Epithelial cell of umbilical artery (primary cell): ENCODE results near the gene PIGB. TPM values are rescaled to one million over a fixed set of nuclear protein-coding genes. Genes with fewer than 3 reads are reported as not detected.

Experiments used
- total RNA-seq: library from RNA; depleted of rRNA; stranded (reverse); fragments of >200 nt; gene quantifications from 2 replicates; pipeline ENCODE4 v1.2.3, GENCODE V29; 2014

The PIGB gene
- total RNA-seq = 8.7 and 8.8 TPM in 2 replicates

DNA sequence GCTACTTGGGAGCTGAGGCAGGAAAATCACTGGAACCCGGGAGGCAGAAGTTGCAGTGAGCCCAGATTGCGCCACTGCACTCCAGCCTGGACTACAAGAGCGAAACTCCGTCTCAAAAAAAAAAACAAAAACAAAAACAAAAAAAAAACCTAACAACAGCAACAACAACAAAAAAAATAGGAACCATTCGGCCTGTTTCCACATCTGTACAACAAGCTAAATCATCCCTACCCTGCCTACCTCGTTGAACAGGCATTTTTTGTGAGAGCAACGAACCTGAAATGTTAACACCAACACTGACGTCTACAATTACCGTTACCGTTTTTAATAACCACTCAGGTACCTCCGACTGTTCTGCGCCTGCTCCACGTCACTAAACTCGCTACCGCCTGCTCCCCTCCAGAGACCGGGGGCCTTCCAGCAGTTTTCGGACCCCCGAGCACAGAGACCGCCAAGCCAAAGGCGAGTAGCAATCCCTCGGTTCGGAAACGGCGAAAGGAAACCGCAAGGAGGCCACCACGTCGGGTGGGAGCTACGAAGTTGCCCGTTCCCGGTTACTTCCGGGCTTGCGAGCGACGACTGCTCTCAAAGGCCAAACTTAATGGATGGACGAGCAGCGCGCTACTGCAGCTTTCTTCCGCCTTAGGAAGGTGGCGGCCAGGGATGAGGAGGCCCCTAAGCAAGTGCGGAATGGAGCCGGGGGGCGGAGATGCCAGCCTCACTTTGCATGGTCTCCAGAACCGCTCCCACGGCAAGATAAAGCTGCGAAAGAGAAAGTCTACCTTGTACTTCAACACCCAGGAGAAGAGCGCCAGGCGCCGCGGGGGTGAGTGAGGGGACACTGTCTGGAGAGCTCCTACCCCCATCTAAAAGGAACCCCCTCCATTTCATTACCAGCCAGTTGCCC lies at the start of gene PIGB, which contains the start of gene PIGBOS1:
Gene PIGB (plus strand): TSS at position 635 of the 907 bp plus-strand sequence. CDS start 29 bp downstream, at position 664.
Gene PIGBOS1 (minus strand): TSS at position 536 of the 907 bp plus-strand sequence. CDS start 1,331 bp downstream, outside the sequence.

DNA sequence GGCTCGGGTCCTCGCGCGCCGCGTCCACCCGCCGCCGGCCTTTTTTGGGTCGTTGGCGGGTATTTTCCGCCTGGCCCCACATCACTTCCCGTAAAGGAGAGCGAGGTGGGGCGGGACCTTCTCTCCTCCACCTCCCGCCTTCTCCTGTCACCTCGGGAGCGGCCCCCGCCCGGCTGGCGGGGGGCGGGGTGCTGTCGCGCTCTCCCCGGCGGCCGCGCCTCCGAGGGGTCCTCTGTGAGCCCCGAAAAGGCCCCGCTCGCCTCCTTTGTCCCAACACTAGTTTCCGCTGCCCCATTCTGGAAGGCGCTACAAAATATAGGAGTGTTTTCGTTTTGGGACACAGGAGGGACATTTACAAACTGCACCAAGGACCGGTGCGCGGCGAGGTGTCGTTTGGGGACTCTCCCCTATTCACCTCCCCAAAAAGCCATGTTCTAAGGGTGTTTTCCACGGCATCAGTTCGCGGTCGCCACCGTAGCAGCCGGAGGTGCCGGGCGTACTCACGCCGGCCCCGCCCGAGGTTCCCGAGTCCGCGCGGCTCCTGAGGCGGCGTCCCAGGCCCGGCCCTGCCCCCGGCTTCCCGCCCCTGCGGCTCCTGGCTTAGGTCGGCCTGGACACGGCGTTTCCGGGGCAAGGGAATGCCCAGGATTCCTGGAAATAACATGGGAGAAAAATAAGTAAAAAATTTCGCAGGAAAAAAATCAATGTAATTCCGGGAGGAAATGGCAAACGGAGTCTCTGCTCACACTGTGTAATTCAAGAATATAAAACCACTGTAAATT lies 29.1 kb upstream of the PIGB start, which contains the start of gene RAB27A:
Gene RAB27A (minus strand): TSS at position 68 of the 782 bp plus-strand sequence. CDS start 54,879 bp downstream, outside the sequence.

Other genes starting within 250 kb of the PIGB start
- 112 and 120 TPM in 2 replicates for gene RSL24D1, start 122.3 kb upstream of the PIGB start, total RNA-seq
- gene RAB27A, start 29.4 kb upstream of the PIGB start, total RNA-seq = 6.5 and 8.7 TPM in 2 replicates
- 9.1 and 16.4 TPM in 2 replicates for gene PIGBOS1, start 99 bp upstream of the PIGB start, total RNA-seq
- gene CCPG1, start 89.1 kb downstream of the PIGB start, total RNA-seq = 42.9 and 58.8 TPM in 2 replicates
- gene PIERCE2, start 89.3 kb downstream of the PIGB start, total RNA-seq = 0.61 and 1.6 TPM in 2 replicates
- gene DNAAF4, start 189.0 kb downstream of the PIGB start, total RNA-seq = 0.91 and 2.3 TPM in 2 replicates